Activated naive CD4-positive, alpha-beta T cell treated with anti-CD3 and anti-CD28 coated beads, Interleukin-2, amount 50 U/mL, for 16 hours (primary cell): ENCODE data around the gene MYO5A.
"Not testable (repeated sequence)": the region's sequence is repeated elsewhere in the genome, so short reads cannot be mapped to it uniquely, and the experiment has no call there.

ENCODE experiments used
- DNase-seq: peaks from one replicate; pipeline ENCODE4 v3.0.0-alpha.2; 2020

Gene MYO5A

GRCh38 chr15:52324109-52324508, 204.6 kb downstream of the MYO5A start:
- DNase-seq = no peak

- DNase-seq = no peak
Observed at GRCh38 chr15:52318729-52319500, 209.8 kb downstream of the MYO5A start.

- no peak for DNase-seq
Observed at GRCh38 chr15:52317688-52318087, 211.0 kb downstream of the MYO5A start.

- DNase-seq = no peak
Observed at GRCh38 chr15:52317022-52317421, 211.7 kb downstream of the MYO5A start.

GRCh38 chr15:52309154-52309548, 219.5 kb downstream of the MYO5A start:
- DNase-seq = no peak

GRCh38 chr15:52308446-52309153, 220.1 kb downstream of the MYO5A start:
- no peak for DNase-seq

GRCh38 chr15:52307847-52308246, 220.8 kb downstream of the MYO5A start:
- no peak for DNase-seq

GRCh38 chr15:52306270-52306669, 222.4 kb downstream of the MYO5A start:
- DNase-seq = no peak

- DNase-seq = no peak
Observed at GRCh38 chr15:52303093-52303772, 225.4 kb downstream of the MYO5A start.

- no peak for DNase-seq
Observed at GRCh38 chr15:52301265-52301847, 227.3 kb downstream of the MYO5A start.

- DNase-seq = no peak
Observed at GRCh38 chr15:52295421-52296001, 233.2 kb downstream of the MYO5A start, which contains the start of gene MYO5C. TSS of gene MYO5C (minus strand) at chr15:52295804. CDS start at chr15:52295636, 168 bp downstream.

GRCh38 chr15:52294881-52295420, 233.7 kb downstream of the MYO5A start:
- no peak for DNase-seq

- DNase-seq = no peak
Observed at GRCh38 chr15:52292780-52293392, 235.8 kb downstream of the MYO5A start.

GRCh38 chr15:52291204-52291603, 237.5 kb downstream of the MYO5A start:
- DNase-seq = no peak

GRCh38 chr15:52290800-52291199, 237.9 kb downstream of the MYO5A start:
- DNase-seq = no peak

- no peak for DNase-seq
Observed at GRCh38 chr15:52290329-52290728, 238.4 kb downstream of the MYO5A start.

- DNase-seq = no peak
Observed at GRCh38 chr15:52289629-52290081, 239.0 kb downstream of the MYO5A start.

GRCh38 chr15:52288986-52289385, 239.7 kb downstream of the MYO5A start:
- DNase-seq = no peak

- no peak for DNase-seq
Observed at GRCh38 chr15:52288051-52288942, 240.4 kb downstream of the MYO5A start.

GRCh38 chr15:52287114-52287513, 241.6 kb downstream of the MYO5A start:
- no peak for DNase-seq

GRCh38 chr15:52285941-52286340, 242.7 kb downstream of the MYO5A start:
- DNase-seq = not testable (repeated sequence)
